GM19328 (cell line): ENCODE results near the gene FAM124A.
"Not testable (repeated sequence)": the region's sequence is repeated elsewhere in the genome, so short reads cannot be mapped to it uniquely, and the experiment has no call there.

Experiments used
- ATAC-seq: cut with Tn5 transposase; IDR thresholded peaks from one replicate; pipeline ENCODE4 v1.9.1; 2021; ENCODE audit warnings: mild to moderate bottlenecking, moderate library complexity; ENCODE audit not compliant: unreplicated experiment

The FAM124A gene

GRCh38 chr13:51267622-51268021 lies 45.4 kb downstream of the FAM124A start:
- ATAC-seq = no peak

GRCh38 chr13:51269039-51269438 lies 46.8 kb downstream of the FAM124A start:
- no peak for ATAC-seq

- no peak for ATAC-seq
Measured at GRCh38 chr13:51270623-51271415, 48.6 kb downstream of the FAM124A start.

- ATAC-seq = no peak
Measured at GRCh38 chr13:51271528-51272085, 49.4 kb downstream of the FAM124A start.

GRCh38 chr13:51275101-51275500 lies 52.9 kb downstream of the FAM124A start:
- no peak for ATAC-seq

- ATAC-seq = no peak
Measured at GRCh38 chr13:51276636-51277035, 54.4 kb downstream of the FAM124A start.

GRCh38 chr13:51277928-51278327 lies 55.7 kb downstream of the FAM124A start:
- no peak for ATAC-seq

- no peak for ATAC-seq
Measured at GRCh38 chr13:51278426-51279130, 56.4 kb downstream of the FAM124A start.

- no peak for ATAC-seq
Measured at GRCh38 chr13:51280379-51280940, 58.3 kb downstream of the FAM124A start.

- no peak for ATAC-seq
Measured at GRCh38 chr13:51282322-51282721, 60.1 kb downstream of the FAM124A start.

GRCh38 chr13:51282923-51283322 lies 60.7 kb downstream of the FAM124A start:
- ATAC-seq = not testable (repeated sequence)

GRCh38 chr13:51283371-51283770 lies 61.2 kb downstream of the FAM124A start:
- no peak for ATAC-seq

GRCh38 chr13:51284339-51284738 lies 62.1 kb downstream of the FAM124A start:
- no peak for ATAC-seq

GRCh38 chr13:51286135-51287002 lies 64.2 kb downstream of the FAM124A start:
- no peak for ATAC-seq

- no peak for ATAC-seq
Measured at GRCh38 chr13:51287758-51288157, 65.6 kb downstream of the FAM124A start.

- ATAC-seq = not testable (repeated sequence)
Measured at GRCh38 chr13:51288254-51288653, 66.1 kb downstream of the FAM124A start.

GRCh38 chr13:51291341-51291740 lies 69.1 kb downstream of the FAM124A start:
- no peak for ATAC-seq

- ATAC-seq = no peak
Measured at GRCh38 chr13:51292000-51292565, 69.9 kb downstream of the FAM124A start.

- no peak for ATAC-seq
Measured at GRCh38 chr13:51297556-51297955, 75.4 kb downstream of the FAM124A start.

GRCh38 chr13:51298812-51299211 lies 76.6 kb downstream of the FAM124A start:
- ATAC-seq = no peak
